Measurements from ENCODE around the gene MPRIP. TPM values are rescaled to one million over a fixed set of nuclear protein-coding genes. Genes with fewer than 3 reads are reported as not detected.

MPRIP gene
- total and polyA plus RNA-seq, 2 donors (not counting 3 experiments of a cell fraction or from before 2014, with no cell fraction given), result 94.6 to 246 TPM

DNA sequence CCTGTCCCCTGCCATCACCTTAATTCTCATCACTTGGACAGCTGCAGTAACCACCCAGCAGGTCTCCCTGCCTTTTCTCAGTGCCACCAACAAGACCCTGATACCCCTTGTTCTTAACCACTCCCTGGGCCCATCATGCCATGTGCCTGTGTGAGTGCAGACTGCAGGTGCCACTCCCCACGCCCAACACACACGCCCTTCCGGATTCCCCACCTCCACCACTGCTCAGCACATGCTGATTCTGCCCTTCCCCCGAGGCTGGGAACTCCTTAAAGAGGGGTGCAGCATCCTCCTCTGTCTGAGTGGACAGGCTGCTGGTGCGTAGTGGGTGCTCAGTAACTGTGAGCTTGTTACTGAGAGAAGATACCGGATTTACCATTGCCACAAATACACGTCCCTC lies 111.5 kb downstream of the MPRIP start:
- dilution Hi-C loops (cut with MboI; ENCODE audit: extremely low pct_ligation_motif_present, low sequenced_read_pairs), result no loop called here
- Histone ChIP-seq H3K27me3 (ENCODE audit: control insufficient read depth in 2 of 2, insufficient read depth in 2 of 2, low read length in 2 of 2) (no peaks in the 10 kb centered on the region), H3K36me3 (ENCODE audit: control insufficient read depth in 2 of 2, extremely low read depth in 1 of 2, insufficient read depth in 2 of 2, low read length in 2 of 2) (peaks cover 29 to 51% of the 10 kb centered on the region in 2 experiments), H3K4me1 (ENCODE audit: control insufficient read depth, extremely low read depth, insufficient read depth, low read length) (peaks cover 24% of the 10 kb centered on the region), H4K20me1 (replicated peaks; ENCODE audit: control insufficient read depth, extremely low read depth, insufficient read depth, low read length) (no peaks in the 10 kb centered on the region), H3K4me3 (replicated peaks in 1 of 3; ENCODE audit: insufficient read depth in 1 of 3, low read depth in 1 of 3, low read length in 3 of 3) (no peak overlapping the region), H3K9me3 (replicated peaks; ENCODE audit: control insufficient read depth, insufficient read depth, low read length) (no peaks in the 10 kb centered on the region), H3K4me2 (ENCODE audit: insufficient read depth, low read length) (no peak overlapping the region), H3K9me1 (replicated peaks; ENCODE audit: control insufficient read depth, extremely low read depth, insufficient read depth, low read length) (no peaks in the 10 kb centered on the region), H3K9ac (replicated peaks; ENCODE audit: extremely low read depth, insufficient read depth, low read length) (no peak overlapping the region), H3K79me2 (ENCODE audit: control insufficient read depth, insufficient read depth, low read length) (peaks cover 3% of the 10 kb centered on the region), H3K27ac (ENCODE audit: insufficient read depth, low read depth, low read length) (no peak overlapping the region), H2AFZ (ENCODE audit: low read depth, low read length) (no peak overlapping the region)
- BruUV-seq (replicated peaks), result no TSS peak
- FAIRE-seq (no peak), DNase-seq (ENCODE audit: low read depth, low spot score) (no peak)
- ChIA-PET POLR2A (no interaction called here), CTCF (interaction anchor here (3.1 kb wide), 1 partner anchor 12 kb away, joined by 40 read pairs; no protein-coding TSS in a partner anchor)
- intact Hi-C loops (cut with micrococcal nuclease), result no loop called here
- TF ChIP-seq CTCF (IDR thresholded peaks at IDR 0.05; ENCODE audit: extremely low read depth in 1 of 2, insufficient read depth in 1 of 2, low read depth in 1 of 2, low read length in 2 of 2), result no peak
- TF ChIP-seq MYC (IDR thresholded peaks at IDR 0.05; ENCODE audit: low read depth, low read length), result no peak
- TF ChIP-seq GATA2 (IDR thresholded peaks at IDR 0.05; ENCODE audit: insufficient read depth, insufficient read length, low read depth, low read length), result no peak
- no peak for TF ChIP-seq FOS (IDR thresholded peaks at IDR 0.05; ENCODE audit: borderline replicate concordance, insufficient read depth, low read length)
- no peak for TF ChIP-seq POLR2AphosphoS5 (IDR thresholded peaks at IDR 0.05; ENCODE audit: insufficient read depth, low read depth, low read length)
- TF ChIP-seq JUN (IDR thresholded peaks at IDR 0.05; ENCODE audit: borderline replicate concordance, insufficient read depth, insufficient read length, low read depth), result no peak
- no peak for TF ChIP-seq EZH2 (IDR thresholded peaks at IDR 0.05; ENCODE audit: borderline replicate concordance, low read depth, low read length, severe bottlenecking)
- TF ChIP-seq POLR2A (IDR thresholded peaks at IDR 0.05; ENCODE audit: low read depth, low read length), result no peak
- TF ChIP-seq, protein P1, sequence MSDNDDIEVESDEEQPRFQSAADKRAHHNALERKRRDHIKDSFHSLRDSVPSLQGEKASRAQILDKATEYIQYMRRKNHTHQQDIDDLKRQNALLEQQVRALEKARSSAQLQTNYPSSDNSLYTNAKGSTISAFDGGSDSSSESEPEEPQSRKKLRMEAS (IDR thresholded peaks at IDR 0.05; ENCODE audit: insufficient read depth, insufficient read length), result no peak

Data from endothelial cell of umbilical vein (primary cell).